CD4-positive, alpha-beta T cell treated with Interleukin-17A for 4 hours (primary cell): ENCODE results near the gene RTP2.

Experiments used
- DNase-seq: peaks from one replicate; pipeline ENCODE4 v3.0.0-alpha.2; 2020; ENCODE audit warnings: mixed read lengths

RTP2 gene, protein sequence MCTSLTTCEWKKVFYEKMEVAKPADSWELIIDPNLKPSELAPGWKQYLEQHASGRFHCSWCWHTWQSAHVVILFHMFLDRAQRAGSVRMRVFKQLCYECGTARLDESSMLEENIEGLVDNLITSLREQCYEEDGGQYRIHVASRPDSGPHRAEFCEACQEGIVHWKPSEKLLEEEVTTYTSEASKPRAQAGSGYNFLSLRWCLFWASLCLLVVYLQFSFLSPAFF

DNA sequence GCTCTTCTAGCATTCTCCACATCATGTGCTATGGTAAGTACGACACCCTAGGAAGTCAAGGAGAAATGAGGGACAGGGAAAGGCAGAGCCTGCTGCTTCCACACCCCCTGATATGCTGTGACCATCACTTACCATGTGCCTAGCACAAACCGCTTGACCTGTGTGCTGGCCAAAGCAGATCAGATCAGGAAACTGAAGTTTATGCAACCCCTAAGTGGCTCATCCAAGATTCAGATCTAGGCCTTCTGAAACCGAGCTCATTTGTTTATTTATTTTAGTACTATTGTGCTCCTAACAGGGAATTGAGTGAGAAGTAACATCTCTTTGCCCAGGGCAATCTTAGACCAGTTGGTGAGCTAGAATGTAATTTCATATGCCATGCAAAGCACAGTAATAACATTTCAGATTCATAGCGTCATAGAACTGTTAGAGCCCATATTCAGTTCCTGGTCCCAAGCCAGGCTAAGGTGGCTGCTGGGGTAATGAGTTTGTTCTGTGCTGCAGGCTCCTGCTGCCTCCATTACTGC, at the start of gene RTP2:
RTP2 (minus strand) TSS at position 51 of the 527 bp plus-strand sequence. CDS start 429 bp downstream, outside the sequence.
- no peak for DNase-seq

DNA sequence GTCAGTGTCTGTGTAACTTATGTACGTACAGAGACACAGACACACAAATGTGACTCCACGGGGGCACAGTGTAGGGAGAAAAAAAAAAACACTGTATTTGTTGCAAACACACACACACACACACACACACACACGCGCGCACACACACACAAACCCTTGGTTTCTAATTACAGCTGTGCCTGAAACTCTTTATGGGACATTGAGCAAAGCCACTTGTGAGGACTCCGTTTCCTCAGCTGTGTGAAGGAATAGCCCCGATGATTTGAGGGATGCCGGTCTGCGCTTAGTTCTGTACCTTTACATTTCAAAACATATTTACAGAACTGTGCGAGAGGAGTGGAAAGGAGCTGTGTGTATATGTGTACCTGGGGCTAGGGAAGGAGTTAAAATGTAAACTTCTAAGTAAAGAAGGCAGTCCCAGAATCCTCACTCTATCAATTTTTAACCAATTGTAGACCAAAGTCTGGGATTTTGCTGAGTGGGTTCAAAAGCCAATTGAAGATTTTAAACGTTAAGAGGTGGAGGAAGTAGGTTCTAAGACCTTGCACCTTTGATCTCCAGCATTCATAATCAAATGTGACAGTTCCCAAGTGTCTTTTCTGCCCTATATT, 48.3 kb upstream of the RTP2 start:
- DNase-seq, result no peak

DNA sequence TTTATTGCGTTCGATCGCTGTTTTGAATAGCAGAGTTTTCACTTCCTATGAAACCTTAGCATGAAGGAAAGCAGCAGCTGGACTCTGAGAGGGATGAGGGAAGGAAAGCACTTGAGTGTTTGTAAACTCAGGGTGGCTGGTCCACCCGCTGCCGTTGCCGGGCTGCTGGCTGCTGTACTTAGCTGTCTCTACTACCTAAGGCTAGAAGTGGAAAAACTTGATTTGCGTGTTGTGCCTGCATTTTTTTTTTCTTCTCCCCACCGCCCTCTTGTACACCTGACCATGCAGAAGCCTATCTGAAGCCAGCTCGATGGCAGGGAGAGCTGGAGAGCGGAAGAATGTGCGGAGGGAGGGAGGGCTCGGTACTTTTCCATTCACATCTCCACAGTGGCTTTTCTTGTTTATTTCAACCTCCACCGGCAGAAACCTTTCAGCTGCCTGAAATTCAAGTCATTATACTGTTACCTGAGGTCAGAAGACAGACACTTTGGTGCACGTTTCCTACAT, 47.7 kb upstream of the RTP2 start:
- DNase-seq, result no peak

DNA sequence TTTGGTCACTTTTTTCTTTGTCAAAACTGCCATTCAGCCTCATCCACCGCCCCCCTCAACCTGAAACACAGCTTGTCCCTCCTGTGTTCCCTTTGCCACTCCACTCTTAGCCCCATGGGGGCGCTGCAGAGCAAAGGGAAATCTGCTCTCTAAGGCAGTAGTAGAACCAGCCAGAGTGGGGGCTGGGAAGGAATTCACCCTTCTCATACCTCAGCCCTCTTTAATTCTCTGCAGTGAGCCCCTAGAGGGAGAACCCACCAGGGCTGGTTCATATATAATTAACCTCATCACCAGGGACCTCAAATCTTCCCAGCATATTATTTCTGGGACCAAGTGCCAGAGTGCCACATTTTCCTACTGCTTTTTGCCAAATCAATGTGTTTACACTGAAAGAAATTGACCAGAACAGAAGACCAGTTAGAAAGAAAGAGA, 45.7 kb upstream of the RTP2 start:
- peak; percentile 91 for DNase-seq

DNA sequence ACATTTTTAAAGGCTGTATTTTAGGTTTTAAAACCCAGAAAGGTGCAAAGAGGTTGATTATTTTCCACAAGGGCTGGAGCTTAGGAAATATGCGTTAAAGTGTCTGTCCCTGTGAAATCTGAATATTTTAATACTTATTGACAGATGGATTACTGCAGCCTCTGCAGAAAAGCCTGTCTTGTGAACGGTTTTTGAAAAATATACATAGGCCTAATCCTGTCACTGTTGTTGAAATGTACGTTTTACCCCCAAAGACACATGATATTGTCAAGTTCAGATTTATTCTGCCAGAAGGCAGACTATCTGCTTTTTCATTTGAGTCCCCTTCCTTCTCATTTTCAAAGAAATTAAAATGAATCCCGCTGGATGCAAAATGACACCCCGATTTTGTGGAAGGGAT, 45.1 kb upstream of the RTP2 start:
- DNase-seq, result no peak

DNA sequence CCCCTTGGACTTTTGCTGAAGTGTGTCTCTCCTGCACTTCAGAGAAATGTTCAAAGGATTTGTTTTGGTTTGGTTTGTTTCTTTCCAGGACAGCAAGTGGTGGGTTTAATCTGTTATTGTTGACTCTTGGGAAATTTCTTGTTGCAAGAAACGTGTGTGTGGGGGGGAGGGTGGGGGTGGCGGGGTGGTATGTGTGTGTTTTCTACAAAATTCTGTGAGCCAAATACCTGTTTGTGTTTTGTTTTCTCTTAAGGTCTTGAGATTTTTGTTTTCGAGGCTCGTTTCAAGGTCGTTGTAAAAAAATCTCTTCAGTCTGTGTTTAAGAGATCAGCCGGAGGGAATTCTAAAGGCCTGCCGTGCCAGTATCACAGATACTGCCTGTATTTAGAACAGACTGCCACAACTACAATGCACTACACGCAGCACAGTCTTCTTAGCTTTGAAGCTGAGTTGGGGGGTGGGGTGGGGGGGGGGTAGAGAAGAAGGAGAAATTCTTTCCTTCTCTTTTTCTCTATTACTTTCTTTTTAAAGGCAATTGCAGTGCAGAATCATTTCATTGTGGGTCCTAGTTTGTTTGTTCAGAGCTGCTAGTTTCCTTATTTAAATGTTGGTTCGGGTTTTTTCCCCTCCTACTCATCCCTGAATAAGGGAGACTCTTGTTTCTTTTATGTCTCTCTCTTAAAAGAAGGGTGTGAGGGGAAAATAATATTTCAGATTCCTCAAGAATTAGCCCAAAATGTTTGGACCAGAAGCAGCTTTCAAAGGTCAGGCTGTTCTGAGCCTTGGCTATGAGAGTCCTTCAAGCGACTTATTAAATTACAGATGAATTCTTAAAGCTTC, 44.3 kb upstream of the RTP2 start:
- peak; percentile 19 for DNase-seq

DNA sequence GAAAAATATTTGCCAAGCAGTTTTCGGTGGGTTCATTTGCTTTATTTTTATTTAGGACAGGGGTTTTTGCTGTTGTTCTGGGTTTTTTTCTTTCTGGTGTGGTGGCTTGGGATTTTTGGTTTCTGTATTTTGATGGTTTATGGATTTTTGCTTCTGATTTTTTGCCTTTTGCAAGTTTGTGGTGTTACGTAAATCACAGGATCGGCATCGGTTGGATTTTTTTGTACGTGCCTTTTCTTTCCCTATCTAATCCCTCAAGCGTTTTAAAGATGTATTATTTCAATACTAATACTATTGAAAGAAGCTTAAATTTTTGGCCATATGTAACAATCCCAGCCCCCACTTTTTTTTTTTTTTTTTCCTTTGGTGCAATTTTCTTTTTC, 43.7 kb upstream of the RTP2 start:
- no peak for DNase-seq

DNA sequence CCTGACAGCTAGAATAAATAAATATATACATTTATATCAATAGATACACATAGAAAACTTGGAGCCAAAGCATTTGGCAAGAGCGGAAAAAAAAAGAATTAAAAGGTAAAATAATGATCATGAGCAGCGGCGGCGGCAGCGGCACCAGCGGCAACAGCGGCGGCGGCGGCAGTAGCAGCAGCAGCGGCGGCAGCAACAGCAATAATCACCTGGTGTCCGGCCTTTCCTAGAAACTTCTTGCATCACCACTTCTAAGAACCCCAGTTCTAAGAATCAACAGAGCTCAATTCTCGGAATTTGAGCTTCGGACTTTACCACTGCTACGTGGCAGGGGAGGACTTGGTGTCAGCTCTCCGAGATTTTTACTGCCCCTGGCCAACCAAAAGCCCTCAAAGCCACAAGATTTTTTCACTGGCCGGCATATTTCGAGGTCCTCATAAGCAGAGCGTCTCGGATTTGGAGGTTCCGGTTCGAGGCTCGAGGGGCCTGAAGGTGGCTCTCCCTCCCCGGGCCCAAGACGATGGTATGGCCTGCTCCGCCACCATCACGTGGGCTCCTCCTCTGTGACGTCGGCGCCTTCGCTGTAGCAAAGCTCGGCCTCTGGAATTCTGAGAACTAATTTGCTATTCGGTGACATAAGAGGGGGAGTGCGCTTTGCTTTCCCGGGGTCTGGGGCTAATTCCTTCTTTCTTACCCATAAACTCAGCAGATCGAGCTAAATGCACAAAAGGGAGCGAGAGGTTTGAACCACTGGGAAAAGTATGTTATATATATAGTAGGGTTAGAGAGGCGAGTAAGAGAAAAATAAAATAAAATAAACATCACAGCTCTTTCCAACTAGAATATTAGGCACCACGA, 43.1 kb upstream of the RTP2 start, which contains the start of gene BCL6:
BCL6 (minus strand) TSS at position 268 of the 858 bp plus-strand sequence. CDS start 11,775 bp downstream, outside the sequence.
- DNase-seq, result peak; percentile 84

DNA sequence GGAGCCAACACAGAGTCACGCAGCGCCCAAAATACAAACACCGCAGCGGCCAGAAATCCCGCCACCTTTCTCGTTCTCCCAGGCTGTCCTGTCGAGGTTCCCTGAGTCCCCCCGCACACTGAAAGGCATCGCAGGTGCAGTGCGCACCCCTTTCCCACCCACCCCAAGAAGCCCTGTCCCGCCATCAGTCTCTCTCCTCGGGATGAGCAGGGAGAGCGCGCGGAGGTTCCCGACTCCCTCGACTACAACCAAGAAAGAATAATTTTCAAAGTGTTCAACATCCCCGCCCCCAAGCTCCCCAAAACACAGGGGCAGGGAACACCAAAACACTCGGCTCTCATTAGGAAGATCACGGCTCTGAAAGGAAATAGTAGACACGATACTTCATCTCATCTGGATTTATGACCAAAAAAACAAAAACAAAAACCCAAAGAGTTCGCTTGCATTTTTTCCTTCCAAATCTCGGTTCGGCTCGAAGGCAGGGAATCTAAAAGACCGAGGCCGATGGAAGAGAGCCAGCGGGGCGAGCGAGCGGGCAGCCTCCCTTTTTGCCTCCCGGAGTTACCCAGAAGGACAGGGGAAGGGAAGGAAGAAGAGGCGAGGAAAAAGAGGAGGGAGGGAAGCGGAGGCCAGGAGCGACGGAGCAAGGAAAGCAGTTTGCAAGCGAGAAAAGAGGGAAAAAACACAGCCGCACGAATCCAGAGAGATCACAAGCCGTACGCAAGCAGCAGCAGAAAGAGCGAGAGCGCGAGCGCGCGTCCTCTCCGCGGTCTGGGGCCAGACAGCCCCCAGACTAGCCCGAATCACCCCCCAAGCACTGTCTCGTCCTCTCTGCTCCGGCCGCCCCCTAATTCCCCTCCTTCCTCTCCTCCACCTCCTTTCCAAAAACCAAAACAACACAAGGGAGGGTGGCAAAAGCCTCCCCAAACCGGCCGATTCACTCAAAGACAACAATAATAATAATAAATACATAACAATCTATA, 42.1 kb upstream of the RTP2 start:
- DNase-seq, result peak; percentile 58

DNA sequence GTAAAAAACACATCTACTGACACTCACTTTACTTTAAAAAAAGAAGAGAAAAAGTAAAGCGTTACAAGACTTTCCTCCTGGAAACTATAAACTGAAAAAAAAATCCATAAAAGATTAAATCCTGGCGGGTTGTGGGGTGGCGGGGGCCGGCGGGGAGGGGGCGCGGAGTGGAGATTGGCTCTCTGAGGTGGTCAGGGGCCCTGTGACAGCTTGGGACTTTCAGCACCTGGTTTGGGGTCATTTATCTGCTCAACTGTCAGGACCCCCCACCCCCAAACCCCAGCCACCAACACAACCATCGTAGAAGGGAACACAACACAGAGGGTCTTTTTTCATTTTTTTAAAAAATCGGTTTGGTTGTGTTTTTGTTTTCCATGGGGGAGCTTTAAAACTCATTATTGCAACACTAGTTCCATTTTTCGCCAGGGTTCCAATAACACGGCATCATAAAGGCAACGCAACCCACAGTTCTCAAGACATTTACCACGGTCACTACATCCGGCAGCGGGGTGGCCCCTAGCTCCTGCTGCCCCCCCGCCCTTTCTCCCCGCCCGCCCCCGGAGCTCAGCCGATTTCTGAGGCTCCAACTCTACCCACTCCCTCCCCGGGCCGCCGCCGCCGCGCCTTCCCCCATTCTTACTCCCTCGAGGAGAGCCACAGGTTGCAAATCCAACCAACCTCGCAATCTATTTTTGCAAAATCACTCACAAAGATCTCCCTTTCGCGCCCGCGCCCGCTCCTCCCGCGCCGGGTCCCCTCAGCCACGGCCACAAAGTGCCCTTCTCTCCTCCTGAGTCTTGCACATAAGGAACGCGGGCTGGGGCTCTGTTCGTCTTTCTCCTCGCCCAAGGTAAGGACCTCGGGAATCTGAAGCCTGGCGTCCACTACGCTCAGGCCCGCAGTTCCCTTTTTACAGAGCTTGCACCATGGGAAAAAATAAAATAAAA, 41.1 kb upstream of the RTP2 start:
- peak; percentile 48 for DNase-seq

DNA sequence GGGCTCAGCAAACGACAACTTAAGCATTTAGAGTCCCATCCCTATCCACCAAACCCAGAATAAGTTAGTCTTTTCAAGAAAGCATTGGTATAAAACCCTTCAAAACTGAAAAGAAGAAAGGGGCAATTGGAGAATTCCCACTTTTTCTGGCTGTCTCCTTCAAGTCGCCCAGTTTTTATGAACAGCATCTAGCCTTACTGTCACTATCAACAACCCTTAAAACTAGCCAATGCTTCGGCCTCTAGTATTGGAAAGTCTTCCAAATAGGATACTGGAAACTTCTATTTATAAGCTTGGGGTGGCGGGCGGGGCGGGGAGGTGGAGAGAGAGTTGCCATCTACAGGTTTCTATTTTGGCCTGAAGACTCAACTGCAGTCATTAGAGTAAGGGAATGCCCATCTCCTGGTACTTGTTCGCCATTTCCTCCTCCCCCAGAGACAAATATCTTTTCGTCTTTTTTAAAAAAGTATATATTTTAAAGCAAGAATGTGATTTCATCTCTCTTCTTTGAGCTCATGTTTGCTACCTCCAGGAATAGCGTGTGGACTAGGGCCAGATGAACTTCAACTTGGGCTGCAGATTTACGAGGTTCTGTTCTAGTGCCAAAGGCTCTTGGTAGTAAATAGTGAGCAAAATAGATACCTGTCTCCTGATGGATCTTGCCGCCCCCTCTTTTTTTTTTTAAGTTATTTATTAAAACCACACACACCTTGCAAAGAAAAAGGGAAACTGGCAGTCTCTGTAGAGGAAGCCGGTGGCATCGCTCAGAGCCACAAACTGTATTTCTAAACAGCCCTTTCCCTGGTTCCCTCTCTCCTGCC, 40.2 kb upstream of the RTP2 start:
- DNase-seq, result peak; percentile 30

DNA sequence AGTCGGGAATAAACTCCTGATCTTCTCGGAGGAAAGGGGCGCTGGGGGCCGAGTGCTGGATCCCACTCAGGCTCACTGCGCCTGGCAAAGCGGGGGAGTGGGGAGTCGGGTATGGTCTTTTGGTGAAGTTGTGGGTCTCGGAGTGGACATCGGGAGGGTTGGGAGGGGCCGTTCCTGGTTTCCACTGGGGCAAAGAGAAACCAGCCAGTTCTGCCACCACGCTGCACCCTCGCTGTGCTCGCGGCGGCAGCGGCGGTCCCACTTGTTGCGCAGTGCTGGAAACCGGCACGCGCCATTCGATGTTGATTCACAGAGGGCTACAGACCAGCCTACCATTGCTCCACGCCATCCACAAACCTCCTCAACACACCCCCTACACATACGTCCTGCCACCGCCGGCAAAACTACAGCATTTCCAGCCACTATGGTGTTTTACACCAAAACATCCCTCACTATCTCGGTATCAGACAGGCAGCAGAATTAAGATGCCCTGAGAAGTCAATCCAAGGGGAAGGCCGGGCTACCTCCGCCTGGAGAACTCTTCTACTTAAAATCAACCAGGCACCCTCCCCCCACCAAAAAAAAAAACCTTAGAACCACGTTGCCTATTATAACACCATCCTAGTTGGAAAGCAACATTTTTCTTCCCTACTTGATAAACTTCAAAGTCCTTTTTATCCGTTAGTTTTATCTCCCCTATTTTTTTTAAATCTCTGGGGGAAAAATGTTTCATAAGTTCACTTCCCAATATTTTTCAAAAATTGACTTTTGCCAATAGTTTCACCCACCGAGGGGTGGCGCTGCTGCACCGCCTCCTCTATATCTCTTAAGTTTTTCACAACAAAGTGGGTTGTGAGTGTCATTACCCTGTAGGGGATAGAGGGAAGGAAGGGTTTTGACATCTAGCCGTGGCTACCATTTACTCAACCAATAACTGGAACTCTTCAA, 39.3 kb upstream of the RTP2 start:
- DNase-seq, result peak; percentile 83

DNA sequence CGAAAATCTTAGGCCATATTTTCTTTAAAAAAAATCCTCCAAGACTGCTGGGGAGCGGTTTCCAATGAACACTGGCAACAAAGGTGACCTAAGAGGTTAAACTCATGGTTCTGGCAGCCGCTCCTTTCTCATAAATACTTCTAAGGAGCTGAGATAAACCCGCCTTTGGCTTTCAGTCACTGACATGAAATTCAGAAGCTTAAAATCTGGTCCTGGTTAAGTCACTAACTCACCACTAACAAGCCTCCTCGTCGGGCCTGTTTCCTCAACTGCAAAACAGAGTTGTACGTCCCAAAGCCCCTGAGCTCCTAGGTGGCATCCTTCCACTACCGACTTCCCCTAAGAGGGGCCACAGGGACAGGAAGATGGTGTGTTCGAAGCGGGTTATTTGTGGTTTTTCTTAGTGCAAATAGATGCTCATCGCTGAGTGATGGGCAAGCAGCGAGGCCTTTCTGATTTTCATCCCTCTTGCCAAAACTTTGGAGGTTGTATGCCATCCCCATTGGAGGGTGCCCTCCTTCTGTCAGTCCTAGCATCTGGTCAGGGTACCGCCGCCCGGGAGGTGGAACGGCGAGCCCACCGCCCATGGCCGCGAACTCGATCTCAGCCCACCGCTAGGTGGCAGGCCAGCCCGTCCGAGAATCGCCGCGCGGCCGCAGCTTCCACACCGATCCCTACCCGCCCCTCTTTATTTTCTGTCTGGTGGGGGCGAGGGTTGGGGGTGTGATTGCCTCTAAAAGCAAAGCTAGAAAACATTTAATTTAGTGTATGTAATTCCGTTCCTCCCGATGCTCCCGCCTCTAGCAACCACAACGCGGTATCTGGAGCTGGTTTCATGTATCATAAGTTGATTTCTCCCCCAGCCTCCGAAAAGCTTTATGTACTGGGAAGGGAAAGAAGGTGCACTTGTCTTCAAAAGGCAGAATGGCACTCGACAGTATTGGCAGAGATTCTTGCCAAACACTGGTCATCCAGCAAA, 38.4 kb upstream of the RTP2 start:
- peak; percentile 76 for DNase-seq

DNA sequence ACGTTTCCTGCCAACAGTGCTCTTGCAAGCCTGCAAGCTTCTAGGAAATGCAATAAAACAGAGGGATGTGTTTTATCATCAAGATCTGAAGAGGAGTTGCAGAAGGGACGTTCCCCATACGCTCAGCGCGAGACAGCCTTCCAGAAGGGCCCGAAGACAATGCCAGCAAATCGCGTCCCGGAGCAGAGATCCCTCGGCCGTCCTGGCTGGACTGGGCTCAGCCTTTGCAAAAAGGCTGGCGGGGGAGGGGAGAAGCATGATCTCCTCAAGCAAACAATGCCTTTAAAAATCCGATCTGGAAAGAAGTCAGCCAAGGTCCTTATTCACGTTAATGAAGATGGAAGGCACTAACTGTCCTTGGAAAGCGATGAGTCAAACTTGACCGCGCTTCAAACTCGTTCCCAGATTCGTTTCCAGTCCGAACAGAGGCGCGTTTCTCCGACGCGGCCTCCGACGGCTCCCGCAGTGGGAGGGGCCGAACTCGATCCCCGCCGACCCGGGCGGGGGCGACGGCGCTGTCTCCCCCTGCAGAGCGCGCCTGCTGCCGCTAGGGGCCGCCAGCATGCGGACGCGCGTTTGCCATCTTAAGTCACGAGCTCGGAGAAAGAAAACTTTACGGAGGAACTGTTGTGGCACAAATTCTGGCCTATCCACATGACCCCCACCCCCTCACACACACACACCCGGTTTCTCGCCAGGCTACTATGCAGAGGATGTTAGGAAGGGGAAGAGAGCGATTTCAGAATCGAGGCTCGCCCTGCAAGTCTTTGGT, 37.4 kb upstream of the RTP2 start:
- DNase-seq, result peak; percentile 81

DNA sequence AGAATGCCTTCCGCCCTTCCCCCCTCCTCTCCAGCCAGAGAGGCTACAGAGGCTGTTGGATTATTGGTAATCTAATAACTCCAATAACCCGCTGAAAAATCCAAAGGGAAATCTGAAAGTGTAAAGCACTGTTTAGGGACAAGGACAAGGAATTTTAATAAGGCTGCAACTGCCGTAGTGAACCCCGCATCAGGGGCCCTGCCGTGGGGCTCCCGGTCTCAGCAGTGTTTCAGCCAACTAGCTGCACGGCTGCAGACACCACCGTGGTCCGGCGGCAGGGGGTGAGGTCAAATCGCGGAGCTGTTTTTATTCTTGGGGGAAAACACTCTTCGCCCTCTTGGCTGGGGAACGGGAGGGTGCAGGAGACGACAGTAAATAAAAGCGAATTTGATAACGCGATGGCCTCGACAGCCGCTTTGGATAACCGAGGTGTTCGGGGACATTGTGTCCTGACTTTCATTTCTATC, 36.8 kb upstream of the RTP2 start:
- DNase-seq, result peak; percentile 44
